Islet of Langerhans (tissue), 1 donor: Measurements from ENCODE around the gene ETV1.
"Not testable (repeated sequence)": the region's sequence is repeated elsewhere in the genome, so short reads cannot be mapped to it uniquely, and the experiment has no call there.

Experiments used
- FAIRE-seq: peaks from one replicate; lab custom pipeline; 2011; peaks lifted over from hg19 to GRCh38; lab: Jason Lieb, UNC

The ETV1 gene

GRCh38 chr7:13921062-13921461 is 68.4 kb downstream of the ETV1 start:
- no peak for FAIRE-seq

- peak; percentile 84 for FAIRE-seq
These were observed 69.3 kb downstream of the ETV1 start for GRCh38 chr7:13920053-13920697.

- not testable (repeated sequence) for FAIRE-seq
These were observed 71.1 kb downstream of the ETV1 start for GRCh38 chr7:13918333-13918732.

GRCh38 chr7:13917103-13917502 is 72.4 kb downstream of the ETV1 start:
- FAIRE-seq: not testable (repeated sequence)

GRCh38 chr7:13915891-13916290 is 73.6 kb downstream of the ETV1 start:
- FAIRE-seq: peak; percentile 51

GRCh38 chr7:13912715-13913278 is 76.7 kb downstream of the ETV1 start:
- no peak for FAIRE-seq

- no peak for FAIRE-seq
These were observed 77.6 kb downstream of the ETV1 start for GRCh38 chr7:13911909-13912308.

GRCh38 chr7:13910805-13911551 is 78.5 kb downstream of the ETV1 start:
- no peak for FAIRE-seq

GRCh38 chr7:13908667-13909397 is 80.6 kb downstream of the ETV1 start:
- FAIRE-seq: no peak

GRCh38 chr7:13907831-13908230 is 81.6 kb downstream of the ETV1 start:
- no peak for FAIRE-seq

- no peak for FAIRE-seq
These were observed 84.8 kb downstream of the ETV1 start for GRCh38 chr7:13904689-13905088.

- no peak for FAIRE-seq
These were observed 85.5 kb downstream of the ETV1 start for GRCh38 chr7:13904007-13904406.

- peak; percentile 41 for FAIRE-seq
These were observed 87.9 kb downstream of the ETV1 start for GRCh38 chr7:13901577-13901976.

- peak; percentile 98 for FAIRE-seq
These were observed 90.4 kb downstream of the ETV1 start for GRCh38 chr7:13898957-13899670.

- no peak for FAIRE-seq
These were observed 91.6 kb downstream of the ETV1 start for GRCh38 chr7:13897819-13898218.

- FAIRE-seq: no peak
These were observed 94.5 kb downstream of the ETV1 start for GRCh38 chr7:13894954-13895353.

GRCh38 chr7:13894377-13894776 is 95.1 kb downstream of the ETV1 start:
- FAIRE-seq: no peak

- FAIRE-seq: no peak
These were observed 98.7 kb downstream of the ETV1 start for GRCh38 chr7:13890793-13891192.

GRCh38 chr7:13886356-13886755 is 103.1 kb downstream of the ETV1 start:
- no peak for FAIRE-seq

- FAIRE-seq: no peak
These were observed 107.4 kb downstream of the ETV1 start for GRCh38 chr7:13882051-13882450.

- no peak for FAIRE-seq
These were observed 108.7 kb downstream of the ETV1 start for GRCh38 chr7:13880789-13881188.

- no peak for FAIRE-seq
These were observed 109.3 kb downstream of the ETV1 start for GRCh38 chr7:13879994-13880686.
